ENCODE results near the gene PLEKHM2.

The PLEKHM2 gene

DNA sequence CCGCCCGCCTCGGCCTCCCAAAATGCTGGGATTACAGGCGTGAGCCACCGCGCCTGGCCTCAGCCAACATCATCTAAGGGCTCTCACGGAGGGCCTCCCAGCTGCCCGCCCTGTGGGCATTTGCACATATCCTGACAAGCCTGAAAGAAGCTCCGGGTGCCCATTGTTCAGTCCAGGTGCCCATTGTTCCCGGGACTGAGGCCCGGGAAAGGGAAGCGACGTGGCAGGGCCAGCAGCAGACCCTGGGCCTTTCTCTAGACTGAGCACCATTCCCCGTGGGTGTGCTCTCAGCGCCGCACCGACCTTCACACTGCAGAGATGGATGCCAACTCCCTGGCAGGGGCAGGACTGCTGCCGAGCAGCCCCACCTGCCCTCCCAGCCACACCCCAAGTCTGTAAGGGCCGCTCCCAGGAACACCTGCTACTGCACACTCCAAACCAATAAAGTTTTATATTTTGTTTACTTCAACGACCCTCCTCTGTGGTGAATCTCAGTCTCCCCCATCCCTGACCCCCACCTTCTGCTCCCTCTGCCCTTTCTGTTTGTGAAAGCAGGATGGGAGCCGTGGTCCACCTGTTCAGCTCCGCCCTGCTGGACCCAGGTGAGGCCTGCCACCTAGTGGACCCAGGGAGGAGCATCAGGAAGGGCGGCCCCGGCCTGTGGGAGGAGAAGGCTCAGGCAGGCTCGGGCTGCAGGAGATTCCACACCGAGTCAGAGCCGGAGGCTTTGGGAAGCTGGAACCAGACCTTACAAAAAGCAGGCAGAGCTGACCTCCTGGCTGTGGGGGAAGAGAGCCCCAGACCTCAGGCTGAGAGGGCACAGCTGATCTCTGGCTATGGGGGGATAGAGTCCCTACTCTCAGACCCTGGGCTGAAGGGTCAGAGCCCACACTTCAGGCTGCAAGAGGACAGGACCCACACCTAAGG, 57.1 kb downstream of the PLEKHM2 start:
- FAIRE-seq: no peak

DNA sequence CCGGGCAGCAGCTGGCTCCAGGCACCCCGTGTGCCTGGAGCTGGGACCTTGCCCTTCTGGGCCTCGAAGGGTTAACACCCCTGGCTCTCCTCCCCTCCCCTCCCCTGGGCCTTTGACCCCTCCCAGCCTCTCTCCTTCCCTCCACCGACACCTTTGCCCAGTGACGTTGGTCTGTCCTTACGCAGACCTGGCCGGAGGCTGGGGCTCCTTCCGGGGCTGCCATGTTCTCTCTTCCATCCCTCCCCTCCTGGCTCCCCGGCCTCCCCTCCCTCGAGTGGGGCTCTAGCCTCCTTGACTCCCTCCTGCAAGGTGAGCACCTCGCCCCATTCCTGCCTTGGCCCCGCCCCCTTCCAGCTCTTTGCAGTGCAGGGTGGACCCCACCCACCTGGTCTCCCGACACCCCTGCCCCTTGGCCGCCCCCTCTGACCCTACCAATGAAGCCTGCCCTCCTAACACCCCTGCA, 58.2 kb downstream of the PLEKHM2 start, which contains the start of gene TMEM82:
TMEM82 (plus strand) TSS at position 161 of the 463 bp plus-strand sequence; CDS start at position 222, 61 bp downstream.
- FAIRE-seq: no peak

DNA sequence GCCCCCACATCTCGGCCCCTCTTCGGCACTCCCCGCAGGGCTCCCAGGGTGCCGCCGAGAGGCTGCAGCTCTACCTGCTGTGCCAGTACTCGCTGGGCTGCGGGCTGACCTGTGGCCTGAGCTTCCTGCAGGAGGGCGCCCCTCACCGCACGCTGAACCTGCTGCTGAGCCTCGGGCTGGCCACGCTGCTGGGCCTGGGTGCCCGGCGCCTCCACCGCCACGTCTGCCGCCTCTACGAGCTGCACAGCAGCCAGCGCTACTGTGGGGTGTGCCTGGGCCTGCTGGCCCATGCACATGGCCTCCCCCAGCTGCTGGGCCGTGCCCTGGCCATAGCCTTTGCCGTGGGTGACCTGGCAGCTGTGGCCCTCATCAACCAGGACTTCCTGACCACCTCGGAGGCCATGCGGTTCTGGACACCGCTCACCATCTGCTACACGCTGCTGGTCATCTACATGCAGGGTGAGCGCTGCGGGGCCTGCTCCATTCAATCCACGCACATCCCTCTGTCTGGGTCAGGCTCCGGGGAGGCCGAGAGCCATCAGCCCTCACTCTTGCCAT, 60.1 kb downstream of the PLEKHM2 start:
- no peak for FAIRE-seq

GRCh38 chr1:15747378-15747777, 63.3 kb downstream of the PLEKHM2 start:
- FAIRE-seq: no peak

DNA sequence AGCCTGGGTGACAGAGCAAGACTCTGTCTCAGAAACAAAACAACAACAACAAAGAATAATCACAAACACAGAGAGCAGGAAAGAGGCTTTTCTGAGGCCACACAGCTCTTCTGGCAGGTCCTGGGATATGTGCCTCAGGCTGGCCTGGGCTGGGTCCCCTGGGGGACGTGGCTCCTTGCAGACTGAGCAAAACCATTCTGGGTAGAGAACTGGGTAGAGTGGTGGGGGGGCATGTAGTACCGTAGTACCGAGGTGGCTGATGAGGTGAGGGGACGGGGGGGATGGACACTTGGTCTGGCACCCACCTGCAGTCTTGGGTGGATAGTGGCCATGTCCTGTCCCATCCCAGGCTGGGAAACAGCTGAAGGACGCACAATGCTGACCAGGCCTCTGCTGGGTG, 64.1 kb downstream of the PLEKHM2 start:
- no peak for FAIRE-seq

GRCh38 chr1:15748690-15749398, 64.7 kb downstream of the PLEKHM2 start:
- FAIRE-seq: no peak

DNA sequence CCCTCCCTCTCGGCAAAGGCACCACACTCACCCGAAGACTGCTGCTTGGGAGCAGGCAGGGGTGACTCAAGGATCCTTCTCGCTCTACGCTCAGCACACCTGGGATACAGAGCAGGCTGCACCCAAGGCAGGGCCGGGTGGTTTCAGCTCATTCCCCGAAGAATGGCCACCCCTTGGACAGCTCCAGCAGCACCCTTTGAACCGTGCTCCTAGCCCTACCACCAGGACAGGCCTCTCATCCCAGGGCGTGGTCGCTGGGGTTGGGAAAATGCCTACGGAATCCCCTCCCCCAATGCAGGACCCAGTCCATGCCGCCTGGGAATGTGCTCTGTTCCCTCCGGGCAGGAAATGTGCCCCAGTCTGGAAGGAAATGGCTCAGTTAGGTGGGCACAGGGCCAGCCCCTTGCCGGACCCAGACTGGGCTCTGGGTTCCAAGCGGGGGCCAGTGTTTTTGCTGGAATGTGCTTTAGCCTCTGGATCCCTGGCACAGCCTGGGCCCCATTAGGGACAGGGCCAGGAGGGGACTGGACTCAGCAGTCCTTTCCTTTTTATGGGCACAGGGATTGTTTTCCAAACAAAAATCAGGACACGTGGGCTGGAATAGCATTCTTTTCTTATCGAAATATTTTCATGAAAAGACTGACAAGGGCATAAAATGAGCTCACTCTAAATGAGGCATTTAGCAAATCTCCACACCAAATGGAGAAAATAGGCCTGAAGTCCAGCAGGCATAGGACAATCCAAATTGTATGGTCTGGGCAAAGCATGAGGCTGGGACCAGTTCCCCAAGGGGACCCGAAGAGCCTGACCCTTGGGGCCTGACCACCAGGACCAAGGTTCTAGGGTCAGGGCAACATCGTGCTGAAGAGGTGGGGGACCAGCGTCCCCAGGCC, 65.5 kb downstream of the PLEKHM2 start:
- no peak for FAIRE-seq

DNA sequence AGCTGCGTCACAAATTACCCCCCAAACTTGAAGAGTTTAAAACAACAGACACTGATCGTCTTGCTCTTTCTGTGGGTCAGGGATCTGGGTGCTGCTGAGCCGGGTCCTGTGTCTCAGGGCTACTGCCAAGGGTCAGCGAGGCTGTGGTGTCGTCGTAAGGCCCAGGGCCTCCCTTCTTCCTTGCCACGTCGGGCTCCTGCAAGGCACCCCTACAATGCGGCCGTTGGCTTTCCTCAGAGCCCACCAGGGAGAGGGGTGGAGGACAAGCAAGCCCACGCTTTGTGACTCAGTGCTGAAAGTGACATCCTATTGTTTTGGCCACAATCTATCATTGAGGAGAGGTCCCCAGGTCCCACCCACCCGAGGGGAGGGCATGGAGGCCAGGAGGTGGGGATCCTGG, 66.8 kb downstream of the PLEKHM2 start:
- no peak for FAIRE-seq

DNA sequence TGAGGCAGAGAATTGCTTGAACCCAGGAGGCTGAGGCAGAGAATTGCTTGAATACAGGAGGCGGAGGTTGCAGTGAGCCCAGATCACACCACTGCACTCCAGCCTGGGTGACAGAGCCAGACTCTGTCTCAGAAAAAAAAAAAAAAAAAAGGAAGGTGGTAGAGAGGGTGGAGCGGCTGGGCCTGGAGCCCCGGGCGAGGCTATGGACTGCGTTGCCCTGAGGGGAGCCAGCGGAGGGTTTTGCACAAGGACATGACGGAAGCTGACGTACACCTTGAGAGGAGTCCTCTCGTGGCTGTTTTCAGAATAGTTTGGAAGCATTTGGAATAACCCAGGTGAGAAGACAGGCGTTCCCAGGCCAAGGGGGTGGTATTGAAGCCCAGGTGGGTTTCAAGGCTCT, 67.6 kb downstream of the PLEKHM2 start:
- FAIRE-seq: no peak

DNA sequence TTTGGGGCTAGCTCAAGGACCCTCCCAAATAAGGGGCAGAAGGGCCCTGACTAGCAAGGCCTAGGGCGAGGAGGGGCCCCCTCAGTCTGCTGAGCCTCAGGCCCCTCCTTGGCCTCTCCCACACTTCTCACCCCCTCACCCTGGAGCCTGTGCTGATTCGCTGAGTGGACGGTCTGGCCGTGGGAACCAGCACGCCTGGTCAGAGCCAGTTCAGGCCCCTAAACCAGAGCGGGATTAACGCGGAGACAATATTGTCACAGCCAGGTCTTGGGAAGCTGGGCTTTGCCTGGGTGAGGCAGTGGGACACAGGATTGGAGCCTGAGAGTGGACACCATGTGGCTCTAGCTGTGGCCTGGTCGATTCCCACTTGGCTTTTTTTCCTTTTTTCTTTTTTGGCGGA, 69.7 kb downstream of the PLEKHM2 start:
- FAIRE-seq: no peak

DNA sequence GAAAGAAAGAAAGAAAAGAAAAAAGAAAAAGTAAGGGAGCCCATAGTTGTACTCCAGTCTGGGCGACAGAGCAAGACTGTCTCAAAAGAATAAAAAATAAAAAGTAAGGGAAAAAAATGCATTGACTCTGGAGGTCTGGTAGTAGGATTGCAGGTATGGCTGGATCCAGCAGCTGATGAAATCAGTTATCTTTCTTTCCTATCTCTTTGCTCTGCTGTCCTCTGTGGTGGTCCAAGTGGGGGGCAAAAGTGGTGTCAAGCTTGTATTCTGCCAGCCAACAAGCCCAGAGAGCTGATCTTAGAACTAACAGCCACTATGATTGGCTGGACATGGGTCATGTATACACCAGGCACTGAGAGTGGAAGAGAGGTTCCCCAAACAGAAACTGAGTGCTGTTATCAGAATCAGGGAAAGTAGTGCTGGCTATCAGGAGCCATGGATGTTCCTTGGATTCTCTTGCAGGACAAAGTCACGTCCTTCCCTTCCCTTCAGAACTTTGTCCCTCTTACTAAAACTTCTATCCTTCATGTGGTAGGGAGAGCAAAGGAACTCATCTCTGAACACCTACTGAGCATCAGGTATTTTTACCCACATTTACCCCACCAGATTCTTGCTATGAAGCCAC, 71.0 kb downstream of the PLEKHM2 start:
- FAIRE-seq: no peak

DNA sequence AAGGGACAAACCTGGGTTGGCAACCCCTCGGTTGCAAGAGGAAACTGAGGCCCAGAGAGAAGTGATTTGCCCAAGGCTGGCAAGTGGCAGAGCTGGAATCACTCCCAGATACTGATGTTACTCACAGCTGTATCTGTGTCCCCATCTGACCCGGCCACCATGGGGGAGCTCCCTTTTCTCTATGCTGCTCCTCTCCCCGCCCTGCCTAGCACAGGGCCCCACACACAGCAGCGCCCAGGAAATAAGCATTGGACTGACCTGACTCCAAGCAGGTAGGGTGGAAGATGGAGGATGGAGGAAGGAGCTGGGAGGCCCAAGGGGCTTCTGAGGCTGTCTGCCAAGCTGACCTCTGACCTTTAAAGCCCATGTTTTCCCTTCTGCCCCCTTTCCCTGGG, 71.5 kb downstream of the PLEKHM2 start:
- no peak for FAIRE-seq

DNA sequence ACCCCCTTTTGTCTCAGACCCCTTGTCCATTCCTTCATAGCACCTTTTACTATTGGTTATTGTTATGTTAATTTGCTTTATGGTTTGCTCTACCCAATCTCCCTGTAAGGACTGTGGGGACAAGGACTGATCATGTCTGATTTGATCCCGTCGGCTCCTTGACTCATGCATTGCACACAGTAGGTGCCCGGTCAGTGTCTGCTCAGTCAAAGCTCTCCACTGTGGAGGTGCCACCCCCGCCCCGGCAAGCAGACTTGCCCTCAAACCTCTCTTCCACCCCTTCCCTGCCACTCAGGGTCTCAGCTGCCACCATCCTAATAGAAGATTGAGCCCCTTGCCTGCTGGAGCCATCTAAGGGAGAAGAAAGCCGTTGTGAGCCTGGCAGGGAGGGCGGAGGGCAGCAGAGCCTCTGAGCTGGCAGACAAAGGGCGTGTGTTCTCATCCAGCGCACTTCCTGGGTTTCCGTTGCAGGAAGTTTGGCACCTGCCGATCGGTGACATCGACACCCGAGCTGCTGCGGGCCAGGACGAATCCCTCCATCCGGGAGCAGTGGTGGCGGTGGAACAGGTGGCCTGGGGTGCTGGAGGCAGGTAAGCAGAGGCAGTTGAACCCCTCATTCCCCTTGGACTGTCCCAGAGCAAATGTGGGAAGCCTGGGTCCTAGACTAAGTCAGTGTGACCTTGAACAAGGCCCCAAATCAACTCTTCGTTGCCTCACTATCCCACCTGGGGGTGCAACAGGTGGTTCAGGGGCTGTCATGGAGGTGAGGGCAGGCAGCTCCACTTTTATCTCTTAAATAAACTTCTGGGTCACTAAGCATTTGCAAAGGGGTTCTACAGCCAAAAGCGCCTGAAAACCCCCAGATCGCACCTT, 72.3 kb downstream of the PLEKHM2 start:
- FAIRE-seq: no peak

GRCh38 chr1:15757016-15757543, 73.0 kb downstream of the PLEKHM2 start:
- no peak for FAIRE-seq

DNA sequence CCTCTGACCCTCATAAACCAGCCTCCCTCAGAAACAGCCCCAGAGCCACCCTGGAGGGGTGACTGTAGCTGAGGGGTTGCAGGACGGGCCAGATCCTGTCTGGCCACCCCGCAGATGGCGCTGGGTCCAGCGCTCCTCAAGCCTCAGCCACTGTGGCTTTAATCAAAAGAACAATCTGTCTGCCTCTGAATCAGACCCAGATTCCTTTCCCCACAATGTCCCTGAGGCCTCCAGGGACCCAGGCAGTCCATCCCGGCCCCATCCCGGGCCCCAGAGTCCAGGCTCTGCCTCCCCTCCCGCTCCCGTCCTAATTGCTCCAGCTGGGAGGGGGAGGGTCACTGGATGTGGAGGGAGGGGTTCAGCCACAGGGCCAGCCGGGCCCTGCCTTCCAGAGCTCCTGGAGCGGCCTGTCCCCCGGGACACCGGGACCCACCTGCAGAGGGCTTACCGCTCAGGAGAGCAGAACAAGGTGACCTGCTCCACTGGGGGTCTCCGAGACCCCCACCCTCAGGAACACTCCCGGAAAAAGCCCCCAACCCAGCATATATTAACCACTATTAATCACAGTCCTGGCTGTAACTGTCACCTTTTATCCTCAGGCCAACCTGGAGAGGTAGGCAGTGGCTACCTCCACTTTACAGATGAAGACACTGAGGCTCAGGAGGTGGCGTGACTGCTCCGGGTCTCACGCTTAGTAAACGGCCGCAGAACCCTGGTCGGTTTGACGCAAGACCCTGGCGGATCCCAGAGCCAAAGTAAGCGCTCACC, 73.6 kb downstream of the PLEKHM2 start:
- no peak for FAIRE-seq

DNA sequence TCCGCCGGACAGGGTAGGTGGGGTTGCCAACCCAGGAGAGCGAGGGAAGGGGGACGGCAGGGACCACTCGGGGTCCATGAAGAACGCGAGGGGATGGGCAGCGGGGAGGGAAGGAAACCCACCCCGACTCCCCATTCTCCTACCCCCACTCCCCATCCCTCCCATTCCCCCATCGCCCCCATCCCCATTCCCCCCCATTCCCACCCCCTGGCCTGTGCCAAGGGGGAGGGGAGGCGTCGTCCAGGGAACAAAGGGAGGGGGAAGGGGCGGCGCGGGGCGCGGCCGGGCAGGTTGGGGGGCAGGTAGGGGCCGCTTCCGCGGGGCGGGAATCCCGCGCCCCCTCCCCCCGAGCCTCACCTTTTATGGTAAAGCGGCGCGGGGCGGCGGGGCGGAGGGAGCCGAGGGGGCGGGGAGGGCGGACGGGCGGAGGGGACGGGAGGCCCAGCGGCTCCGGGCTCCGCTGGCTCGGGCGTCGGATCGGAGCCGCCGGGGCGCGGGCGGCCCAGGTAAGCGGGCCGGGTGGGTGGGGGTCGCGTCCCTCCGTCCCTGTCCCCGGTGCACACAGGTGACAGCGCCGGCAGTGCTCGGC, 74.3 kb downstream of the PLEKHM2 start, which contains the start of gene FBLIM1:
FBLIM1 (plus strand) TSS at position 453 of the 589 bp plus-strand sequence. CDS start 6,189 bp downstream, outside the sequence.
- FAIRE-seq: no peak

- FAIRE-seq: no peak
Measured at GRCh38 chr1:15758953-15759661, 75.0 kb downstream of the PLEKHM2 start.

- FAIRE-seq: no peak
Measured at GRCh38 chr1:15760520-15761211, 76.5 kb downstream of the PLEKHM2 start.

All from islet of Langerhans (tissue), 1 donor.